ENCODE data around the gene LCN6. TPM values are rescaled to one million over a fixed set of nuclear protein-coding genes. Genes with fewer than 3 reads are reported as not detected.
"Not testable (repeated sequence)": the region's sequence is repeated elsewhere in the genome, so short reads cannot be mapped to it uniquely, and the experiment has no call there.

The LCN6 gene, protein sequence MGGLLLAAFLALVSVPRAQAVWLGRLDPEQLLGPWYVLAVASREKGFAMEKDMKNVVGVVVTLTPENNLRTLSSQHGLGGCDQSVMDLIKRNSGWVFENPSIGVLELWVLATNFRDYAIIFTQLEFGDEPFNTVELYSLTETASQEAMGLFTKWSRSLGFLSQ
- total RNA-seq (2013; cell fraction: nucleolus; rRNA removed): not detected in 2 replicates
- not detected in 2 replicates for total RNA-seq (2014; rRNA removed)
- total RNA-seq (2014; rRNA removed; fragmentation: Illumina TruSeq; extraction: Trizol): not detected in 2 replicates
- not detected in 2 replicates for total RNA-seq (2021)
- polyA plus RNA-seq (2011; ENCODE audit: low read depth): not detected
- polyA plus RNA-seq (2011; rRNA removed): not detected in 2 replicates
- not detected in 2 replicates for polyA plus RNA-seq (2011; cell fraction: cytosol; rRNA removed)
- polyA plus RNA-seq (2011; cell fraction: nucleus; rRNA removed): not detected in 2 replicates
- polyA plus RNA-seq (2012): not detected in 2 replicates
- not detected in 2 replicates for polyA plus RNA-seq (2014; fragmentation: Illumina TruSeq; extraction: Trizol)
- polyA plus RNA-seq (2014; fragmentation: Nextera tagmentation; extraction: Ambion mirVana): not detected
- not detected in 2 replicates for polyA plus RNA-seq (2014; rRNA removed)
- not detected for polyA plus RNA-seq (2016; fragmentation: Nextera tagmentation; extraction: Ambion mirVana)
- polyA minus RNA-seq (2011; rRNA and poly(A)+ RNA removed): not detected in 2 replicates
- not detected in 2 replicates for polyA minus RNA-seq (2011; cell fraction: cytosol; rRNA and poly(A)+ RNA removed)
- not detected in 2 replicates for polyA minus RNA-seq (2011; cell fraction: nucleus; rRNA and poly(A)+ RNA removed)
- Bru-seq, nascent RNA: not detected
- BruChase-seq, experiment 1, labeled RNA remaining after a 6-hour chase: not detected
- BruChase-seq, experiment 2, labeled RNA remaining after a 2-hour chase: not detected
- long read RNA-seq, experiment 1: 0 reads
- long read RNA-seq, experiment 2: 0 reads

DNA sequence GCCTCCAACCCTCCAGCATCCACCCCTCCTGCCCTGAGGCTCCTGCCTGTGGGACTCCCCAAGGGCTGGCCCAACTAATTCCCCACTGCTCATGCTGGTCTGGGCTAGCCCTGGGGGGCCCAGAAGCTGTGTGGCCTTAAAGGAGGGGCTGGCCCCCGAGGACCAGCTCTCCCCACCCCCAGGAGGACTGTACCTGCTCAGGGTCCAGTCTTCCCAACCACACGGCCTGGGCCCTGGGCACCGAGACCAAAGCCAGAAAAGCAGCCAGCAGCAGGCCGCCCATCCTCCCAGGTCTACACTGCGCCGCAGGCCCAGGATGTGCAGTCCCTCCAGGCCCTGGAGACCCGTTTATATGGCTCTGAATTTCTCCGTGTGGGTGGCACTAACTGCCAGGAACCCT is at the start of gene LCN6:
Gene LCN6, minus strand, starts transcription at position 325 of the 400 bp plus-strand sequence. Its CDS starts 42 bp downstream, at position 283.
- no peak for ATAC-seq
- no peak within 1 kb of the TSS for H2AFZ ChIP-seq (ENCODE audit: control insufficient read depth, low read depth, low read length)
- WGBS (ENCODE audit: insufficient coverage, insufficient replicate concordance, low lambda C conversion rate, missing lambda C conversion rate): 24% methylated on average over 8 of the region's 8 CpGs
- H3K4me1 ChIP-seq (ENCODE audit: control insufficient read depth, insufficient read depth, low read length): no peaks in the 10 kb centered on the region
- TF ChIP-seq HDAC2 (IDR thresholded peaks at IDR 0.05): no peak
- TF ChIP-seq EGR1 (IDR thresholded peaks at IDR 0.05; ENCODE audit: borderline replicate concordance in 1 of 2, low read depth in 2 of 2, low read length in 2 of 2): no peak
- no peak for TF ChIP-seq LARP7 (IDR thresholded peaks at IDR 0.05)
- TF ChIP-seq KAT2A (conservative IDR thresholded peaks at IDR 0.05; ENCODE audit: control insufficient read depth, low read depth, low read length): no peak
- TF ChIP-seq PAX5 (IDR thresholded peaks at IDR 0.05; ENCODE audit: borderline replicate concordance, low read depth, low read length): no peak
- TF ChIP-seq RB1 (IDR thresholded peaks at IDR 0.05; ENCODE audit: borderline replicate concordance): no peak
- TF ChIP-seq, protein P1, sequence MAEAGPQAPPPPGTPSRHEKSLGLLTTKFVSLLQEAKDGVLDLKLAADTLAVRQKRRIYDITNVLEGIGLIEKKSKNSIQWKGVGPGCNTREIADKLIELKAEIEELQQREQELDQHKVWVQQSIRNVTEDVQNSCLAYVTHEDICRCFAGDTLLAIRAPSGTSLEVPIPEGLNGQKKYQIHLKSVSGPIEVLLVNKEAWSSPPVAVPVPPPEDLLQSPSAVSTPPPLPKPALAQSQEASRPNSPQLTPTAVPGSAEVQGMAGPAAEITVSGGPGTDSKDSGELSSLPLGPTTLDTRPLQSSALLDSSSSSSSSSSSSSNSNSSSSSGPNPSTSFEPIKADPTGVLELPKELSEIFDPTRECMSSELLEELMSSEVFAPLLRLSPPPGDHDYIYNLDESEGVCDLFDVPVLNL (IDR thresholded peaks at IDR 0.05; ENCODE audit: low read depth, low read length): no peak
- SMC1A ChIA-PET (ENCODE audit: uncharacterized antibody, unreplicated experiment): no interaction called here
- no peak within 1 kb of the TSS for H3K4me3 ChIP-seq
- H3K79me2 ChIP-seq (ENCODE audit: control insufficient read depth, insufficient read depth, low read length): no peaks in the 10 kb centered on the region
- intact Hi-C loops (cut with micrococcal nuclease; ENCODE audit: unreplicated experiment) (no loop called here), in situ Hi-C loops (cut with MboI) (no loop called here)
- CTCF ChIA-PET: no interaction called here
- no peaks in the 10 kb centered on the region for H4K20me1 ChIP-seq (ENCODE audit: control insufficient read depth, insufficient read depth)
- no peak for FAIRE-seq
- no peak within 1 kb of the TSS for H3K9ac ChIP-seq (ENCODE audit: control insufficient read depth, insufficient read depth, low read length)
- no peaks in the 10 kb centered on the region; a peak in 1 of 4 replicates for H3K27me3 ChIP-seq (replicated peaks in 1 of 2; ENCODE audit: control insufficient read depth in 2 of 2, insufficient read depth in 2 of 2, low read length in 1 of 2)
- no peak within 1 kb of the TSS for H3K27ac ChIP-seq (ENCODE audit: control insufficient read depth, insufficient read depth)
- BruUV-seq (replicated peaks): no TSS peak
- RAD21 ChIA-PET (ENCODE audit: unreplicated experiment): no interaction called here
- no peak for DNase-seq (ENCODE audit: low read depth, low spot score)
- no peaks in the 10 kb centered on the region for H3K36me3 ChIP-seq (ENCODE audit: control insufficient read depth in 2 of 2, insufficient read depth in 2 of 2, low read length in 1 of 2)
- H3K4me2 ChIP-seq (ENCODE audit: control insufficient read depth, insufficient read depth): no peak within 1 kb of the TSS
- POLR2A ChIA-PET: no interaction called here
- peaks cover 18% of the 10 kb centered on the region for H3K9me3 ChIP-seq (replicated peaks; ENCODE audit: control insufficient read depth, insufficient read depth, low read length)

DNA sequence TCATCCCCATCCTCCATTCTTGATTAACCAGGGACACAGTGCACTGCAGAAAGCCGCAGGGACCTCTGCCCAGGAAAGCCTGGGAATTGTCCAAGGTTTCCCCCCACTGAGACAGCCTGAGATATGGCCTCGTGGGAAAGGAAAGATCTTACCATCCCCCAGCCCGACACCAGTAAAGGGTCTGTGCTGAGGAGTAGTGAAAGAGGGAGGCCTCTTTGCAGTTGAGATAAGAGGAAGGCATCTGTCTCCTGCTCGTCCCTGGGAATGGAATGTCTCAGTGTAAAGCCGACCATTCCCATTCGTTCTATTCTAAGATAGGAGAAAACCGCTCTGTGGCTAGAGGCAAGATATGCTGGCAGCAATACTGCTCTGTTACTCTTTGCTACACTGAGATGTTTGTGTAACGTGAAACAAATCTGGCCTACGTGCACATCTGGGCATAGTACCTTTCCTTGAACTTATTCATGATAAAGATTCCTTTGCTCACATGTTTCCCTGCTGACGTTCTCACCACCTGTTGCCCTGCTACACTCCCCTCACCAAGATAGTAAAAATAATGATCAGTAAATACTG is 48.5 kb upstream of the LCN6 start:
- intact Hi-C loops (cut with micrococcal nuclease; ENCODE audit: unreplicated experiment) (loop anchor here (10.0 kb wide), 1 partner anchor 148 kb away; the partner anchor contains the start of genes C8G and FBXW5), in situ Hi-C loops (cut with MboI) (loop anchor here (5.0 kb wide), 1 partner anchor 240 kb away; no protein-coding TSS in a partner anchor)
- H3K4me3 ChIP-seq; H3K27ac ChIP-seq (ENCODE audit: control insufficient read depth, insufficient read depth); H3K4me2 ChIP-seq (ENCODE audit: control insufficient read depth, insufficient read depth); H4K20me1 ChIP-seq (ENCODE audit: control insufficient read depth, insufficient read depth); H3K9me3 ChIP-seq (replicated peaks; ENCODE audit: control insufficient read depth, insufficient read depth, low read length); RAD21 ChIA-PET (ENCODE audit: unreplicated experiment); POLR2A ChIA-PET; H3K9ac ChIP-seq (ENCODE audit: control insufficient read depth, insufficient read depth, low read length); ATAC-seq; CTCF ChIA-PET; H3K27me3 ChIP-seq (replicated peaks in 1 of 2; ENCODE audit: control insufficient read depth in 2 of 2, insufficient read depth in 2 of 2, low read length in 1 of 2); H3K79me2 ChIP-seq (ENCODE audit: control insufficient read depth, insufficient read depth, low read length); H2AFZ ChIP-seq (ENCODE audit: control insufficient read depth, low read depth, low read length); FAIRE-seq; BruUV-seq (replicated peaks); H3K36me3 ChIP-seq (ENCODE audit: control insufficient read depth in 2 of 2, insufficient read depth in 2 of 2, low read length in 1 of 2); DNase-seq (ENCODE audit: low read depth, low spot score): not testable (repeated sequence)
- peaks cover 16% of the 10 kb centered on the region for H3K4me1 ChIP-seq (ENCODE audit: control insufficient read depth, insufficient read depth, low read length)
- SMC1A ChIA-PET (ENCODE audit: uncharacterized antibody, unreplicated experiment): interaction anchor here (0.6 kb wide), 1 partner anchor 146 kb away, joined by 3 read pairs; no protein-coding TSS in a partner anchor
- 20% methylated on average over 10 of the region's 10 CpGs for WGBS (ENCODE audit: insufficient coverage, insufficient replicate concordance, low lambda C conversion rate, missing lambda C conversion rate)
